HG03442 (cell line): ENCODE data around the gene TMEM270.
"Not testable (repeated sequence)": the region's sequence is repeated elsewhere in the genome, so short reads cannot be mapped to it uniquely, and the experiment has no call there.

ENCODE experiments used
- ATAC-seq: cut with Tn5 transposase; IDR thresholded peaks from one replicate; pipeline ENCODE4 v1.9.1; 2021; ENCODE audit warnings: mild to moderate bottlenecking, moderate library complexity; ENCODE audit not compliant: unreplicated experiment

TMEM270 gene

GRCh38 chr7:73831834-73832651 lies 28.9 kb upstream of the TMEM270 start:
- no peak for ATAC-seq

- no peak for ATAC-seq
Observed at GRCh38 chr7:73832806-73833205, 28.2 kb upstream of the TMEM270 start.

DNA sequence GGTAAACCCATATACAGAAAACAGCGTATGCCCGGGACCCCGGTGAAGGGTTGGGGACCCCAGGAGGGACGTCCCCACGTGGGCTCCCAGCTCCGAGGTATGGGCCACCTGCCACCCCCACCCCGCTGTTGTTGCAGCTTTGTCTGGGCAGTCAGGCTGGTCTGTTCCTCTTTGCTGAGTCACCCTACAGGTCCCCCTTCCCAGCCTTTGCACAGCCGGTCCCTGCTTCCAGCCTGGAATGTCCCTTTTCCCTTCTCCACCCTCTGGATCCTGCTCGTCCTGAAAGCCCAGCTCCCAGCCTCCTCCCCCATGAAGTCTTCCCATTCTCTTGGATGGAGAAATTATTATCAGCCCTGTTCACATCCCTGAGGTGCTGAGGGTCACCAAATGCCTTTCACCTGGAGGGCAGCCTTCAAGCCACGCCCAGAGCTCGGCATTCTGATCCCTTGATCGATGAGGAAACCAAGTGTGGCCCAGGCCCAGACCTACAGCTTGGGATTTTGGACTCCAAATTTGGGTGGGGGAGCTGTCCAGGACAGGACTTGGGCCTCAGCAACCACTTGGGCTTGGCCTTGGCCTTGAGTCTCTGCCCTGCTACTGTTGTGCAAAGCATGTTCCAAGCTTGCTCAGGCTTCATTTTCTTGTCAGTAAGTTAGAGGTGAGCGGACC lies 27.6 kb upstream of the TMEM270 start:
- ATAC-seq, result no peak

GRCh38 chr7:73834626-73835191 lies 26.2 kb upstream of the TMEM270 start:
- ATAC-seq, result no peak

- not testable (repeated sequence) for ATAC-seq
Observed at GRCh38 chr7:73837167-73837566, 23.8 kb upstream of the TMEM270 start.

GRCh38 chr7:73838642-73839041 lies 22.3 kb upstream of the TMEM270 start:
- no peak for ATAC-seq

DNA sequence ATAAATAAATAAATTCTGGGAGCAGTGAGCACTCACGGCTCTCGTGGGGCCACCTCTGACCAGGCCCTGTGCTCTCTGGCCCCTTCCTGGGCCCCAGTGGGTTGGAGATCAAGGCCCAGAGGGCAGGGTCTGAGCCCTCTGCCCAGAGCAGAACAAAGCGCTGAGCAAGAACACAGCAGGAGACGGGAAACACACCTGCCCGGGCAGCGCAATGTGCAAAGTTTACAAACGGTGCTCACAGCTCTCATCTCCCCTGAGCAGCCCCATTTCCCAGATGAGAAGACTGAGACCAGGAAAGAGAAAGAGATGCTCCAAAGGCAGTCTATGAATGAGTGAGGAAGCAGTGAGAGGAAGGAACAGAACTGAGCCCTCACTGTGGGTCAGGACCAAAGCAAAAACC lies 21.7 kb upstream of the TMEM270 start:
- ATAC-seq, result no peak

GRCh38 chr7:73839743-73840714 lies 20.9 kb upstream of the TMEM270 start:
- no peak for ATAC-seq

DNA sequence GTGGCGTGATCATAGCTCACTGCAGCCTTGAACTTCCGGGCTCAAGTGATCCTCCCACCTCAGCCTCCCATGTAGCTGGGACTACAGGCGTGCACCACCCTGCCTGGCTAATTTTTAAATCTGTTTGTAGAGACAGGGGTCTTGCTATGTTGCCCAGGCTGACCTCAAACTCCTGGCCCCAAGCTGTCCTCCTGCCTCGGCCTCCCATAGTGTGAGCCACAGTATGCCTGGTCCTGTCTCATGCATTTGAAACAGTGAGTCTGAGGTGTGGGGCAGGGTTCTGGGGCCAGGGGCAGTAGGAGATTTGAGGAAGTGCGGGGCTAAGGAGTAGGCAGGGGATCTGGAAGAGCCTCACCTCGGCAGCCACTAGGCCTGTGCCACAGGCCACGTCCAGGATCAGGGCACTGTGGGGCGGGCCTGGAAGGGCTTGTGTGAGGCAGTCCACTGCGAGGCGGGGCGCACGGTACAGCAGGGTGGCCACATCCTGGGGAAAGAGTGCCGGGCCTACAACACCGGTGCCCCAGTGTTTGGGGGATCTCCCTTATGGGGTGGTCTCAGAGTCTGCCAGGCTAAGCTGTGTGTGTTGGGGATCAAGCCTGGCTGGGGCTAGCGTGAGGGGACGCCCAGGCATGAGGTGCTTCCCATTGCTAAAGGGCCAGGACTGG lies 20.1 kb upstream of the TMEM270 start:
- no peak for ATAC-seq

DNA sequence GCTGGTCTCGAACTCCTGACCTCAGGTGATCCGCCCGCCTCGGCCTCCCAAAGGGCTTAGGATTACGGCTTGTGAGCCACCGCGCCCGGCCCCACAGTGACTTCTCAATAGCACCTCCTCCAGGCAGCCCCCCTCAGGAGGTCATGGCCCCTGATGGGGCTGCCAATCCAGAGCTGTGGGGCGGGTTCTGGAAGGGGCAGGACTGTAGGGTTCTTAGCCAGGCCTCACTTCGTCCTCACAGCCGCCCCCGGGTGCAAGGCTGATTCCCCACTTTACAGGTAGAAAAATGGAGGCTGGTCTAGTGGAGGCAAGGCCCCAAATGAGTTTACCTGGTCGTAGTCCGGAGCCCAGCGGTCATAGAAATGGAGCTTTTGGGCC lies 19.3 kb upstream of the TMEM270 start:
- no peak for ATAC-seq

DNA sequence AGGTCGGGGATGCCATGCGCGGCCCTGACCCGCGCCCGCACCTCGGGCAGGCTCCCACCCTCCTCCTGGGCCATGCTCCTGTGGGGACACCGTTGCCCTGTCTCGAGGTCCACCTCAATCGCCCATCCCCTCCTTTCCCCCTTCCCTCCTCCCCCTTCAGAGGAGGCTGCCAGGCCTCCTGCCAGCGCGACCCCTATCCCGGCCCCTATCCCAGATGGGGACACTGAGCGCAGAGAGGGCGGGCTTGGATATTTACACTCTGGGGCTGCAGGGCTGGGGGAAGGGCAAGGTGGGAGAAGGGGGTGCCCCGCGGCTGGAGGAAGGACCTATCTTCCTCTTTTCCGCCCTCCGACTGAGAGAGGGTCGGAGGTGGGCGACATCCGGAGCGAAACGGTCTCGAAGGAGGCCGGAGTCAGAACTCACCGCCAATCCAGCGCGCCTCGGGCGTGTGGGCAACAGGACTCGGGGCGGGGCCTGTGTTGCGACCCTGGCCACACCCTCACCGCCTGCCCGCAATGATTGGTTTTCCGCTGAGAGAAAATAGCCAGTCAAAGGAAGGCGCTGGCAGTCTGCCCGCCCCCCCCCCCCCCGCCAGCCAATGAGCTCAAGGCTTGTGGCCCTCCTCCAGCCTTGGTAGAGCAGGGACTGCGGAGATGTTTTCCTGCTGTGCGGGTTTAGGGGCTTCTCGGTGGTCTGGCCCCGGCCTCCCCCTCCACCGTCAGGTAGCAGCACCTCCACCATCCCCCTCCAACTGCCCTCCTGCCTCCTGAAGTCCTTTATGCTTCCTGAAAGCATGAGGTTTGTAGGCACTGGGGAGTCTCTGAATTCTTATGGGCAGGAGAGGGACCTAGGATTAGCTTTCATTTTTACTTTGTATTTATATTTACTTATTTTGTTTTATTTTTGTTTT lies 18.6 kb upstream of the TMEM270 start, which contains the start of gene METTL27:
Gene METTL27, minus strand, starts transcription at position 450 of the 910 bp plus-strand sequence. Its CDS starts 376 bp downstream, at position 74.
- peak; percentile 88 for ATAC-seq

GRCh38 chr7:73844131-73844547 lies 16.8 kb upstream of the TMEM270 start:
- no peak for ATAC-seq

DNA sequence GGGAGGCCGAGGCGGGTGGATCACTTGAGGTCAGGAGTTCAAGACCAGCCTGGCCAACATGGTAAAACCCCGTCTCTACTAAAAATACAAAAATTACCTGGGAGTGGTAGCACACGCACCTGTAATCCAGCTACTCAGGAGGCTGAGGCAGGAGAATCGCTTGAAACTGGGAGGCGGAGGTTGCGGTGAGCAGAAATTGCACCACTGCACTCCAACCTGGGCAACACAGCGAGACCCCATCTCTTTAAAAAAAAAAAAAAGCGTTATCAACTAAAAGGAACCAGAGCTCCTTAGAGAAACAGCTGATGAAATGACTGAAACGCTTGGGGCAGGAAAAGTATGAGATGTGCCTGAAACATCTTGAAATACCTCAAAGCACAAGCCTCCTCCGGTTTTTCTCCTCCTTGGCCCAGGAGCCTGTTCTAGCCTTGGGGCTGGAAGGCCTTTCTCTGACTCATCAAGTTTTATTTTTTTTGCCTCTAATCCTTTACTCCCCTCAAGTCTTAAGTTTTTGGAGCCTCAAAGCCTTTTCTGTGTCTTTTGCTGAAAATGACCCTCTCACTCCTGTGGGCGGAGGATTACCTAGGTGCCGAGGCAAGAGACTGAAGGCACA lies 16.0 kb upstream of the TMEM270 start:
- no peak for ATAC-seq

DNA sequence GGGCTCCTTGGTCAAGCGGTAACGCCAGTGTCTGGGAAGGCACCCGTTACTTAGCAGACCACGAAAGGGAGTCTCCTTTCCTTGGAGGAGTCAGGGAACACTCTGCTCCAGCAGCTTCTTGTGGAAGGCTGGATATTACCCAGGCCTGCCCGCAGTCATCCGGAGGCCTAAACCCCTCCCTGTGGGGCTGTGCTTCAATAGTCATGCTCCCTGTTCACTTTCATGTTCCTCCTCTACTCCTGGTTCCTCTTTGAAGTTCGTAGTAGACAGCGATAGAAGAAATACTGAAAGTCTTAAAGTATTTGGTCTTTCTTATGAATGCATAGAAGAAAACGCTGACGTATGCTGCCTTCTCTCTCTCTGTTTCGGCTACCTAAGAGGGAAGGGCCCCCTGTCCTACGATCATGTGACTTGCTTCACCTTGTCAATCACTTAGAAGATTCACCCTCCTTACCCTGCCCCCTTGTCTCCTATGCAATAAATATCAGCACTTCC lies 15.2 kb upstream of the TMEM270 start:
- not testable (repeated sequence) for ATAC-seq

- ATAC-seq, result no peak
Observed at GRCh38 chr7:73847941-73848723, 12.8 kb upstream of the TMEM270 start.

DNA sequence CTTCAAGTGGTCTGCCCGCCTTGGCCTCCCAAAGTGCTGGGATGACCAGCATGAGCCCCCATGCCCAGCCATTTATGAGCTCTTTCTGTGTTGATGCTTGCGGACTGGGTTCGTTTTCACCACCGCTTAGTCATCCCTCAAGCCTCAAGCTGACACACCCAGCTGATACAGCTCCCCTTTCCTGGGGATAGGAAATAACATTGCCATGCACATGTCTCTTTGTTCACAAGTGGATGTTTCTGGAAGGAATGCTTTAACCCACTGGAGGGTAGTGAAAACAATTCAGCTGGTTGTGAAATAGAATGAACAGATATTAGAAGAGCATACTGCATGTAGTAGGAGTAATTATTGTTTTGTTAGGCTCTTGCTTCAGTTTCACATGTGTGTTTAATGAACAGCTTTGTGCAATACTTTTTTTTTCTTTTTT lies 10.2 kb upstream of the TMEM270 start:
- no peak for ATAC-seq

GRCh38 chr7:73851410-73852338 lies 9.3 kb upstream of the TMEM270 start:
- peak; percentile 83 for ATAC-seq
